Colonic mucosa (tissue), 4 donors: ENCODE results near the gene ADARB2. TPM values are rescaled to one million over a fixed set of nuclear protein-coding genes. Genes with fewer than 3 reads are reported as not detected.

Experiments used
- DNase-seq: peaks from one replicate; pipeline ENCODE4 v3.0.0-alpha.2; 2020
- H3K27ac ChIP-seq: fragments of 200-600 bp; one replicate; pipeline ENCODE4 v1.8.0; 2021
- H3K27me3 ChIP-seq: fragments of 200-600 bp; one replicate; pipeline ENCODE4 v1.8.0; 2021
- H3K36me3 ChIP-seq: fragments of 200-600 bp; one replicate; pipeline ENCODE4 v1.8.0; 2021
- H3K4me1 ChIP-seq: fragments of 200-600 bp; one replicate; pipeline ENCODE4 v1.8.0; 2021; ENCODE audit warnings: mild to moderate bottlenecking
- H3K4me3 ChIP-seq: fragments of 200-600 bp; one replicate; pipeline ENCODE4 v1.8.0; 2021
- H3K9ac ChIP-seq, 2 donors: one replicate each; pipeline ENCODE4 v1.7.0; 2013; ENCODE audit warnings: control low read depth in 2 of 2, low read depth in 2 of 2, low read length in 2 of 2
- H3K9me3 ChIP-seq: fragments of 200-600 bp; one replicate; pipeline ENCODE4 v1.8.0; 2021
- intact Hi-C: fragments of 100-400 bp; cut with DNase I; formaldehyde crosslinking; loops from one replicate; pipeline ENCODE4 v1.14.1; 2022
- total RNA-seq, 2 donors: library from RNA; stranded (reverse); fragmentation: NEBNext Ultra II Directional in 1 of 2; extraction: Animal tissue kit (Norgen Biotek cat#: 25700) in 1 of 2; gene quantifications; one replicate each; pipeline ENCODE4 v1.2.1, GENCODE V29; 2021
- TF ChIP-seq, protein P1 (sequence below): fragments of 200-600 bp; IDR thresholded peaks from one replicate; pipeline ENCODE4 v1.8.0; 2022; ENCODE audit warnings: antibody characterized with exemption, mild to moderate bottlenecking
- donor health status: healthy.
- donor health status: DM: no; HTN: no; CAD: no.
- donor health status: DM: no; HTN: no; CAD: no.

ADARB2 gene
- total RNA-seq, 2 donors from 2014 or later, result 0.19 TPM; not detected in 1

DNA sequence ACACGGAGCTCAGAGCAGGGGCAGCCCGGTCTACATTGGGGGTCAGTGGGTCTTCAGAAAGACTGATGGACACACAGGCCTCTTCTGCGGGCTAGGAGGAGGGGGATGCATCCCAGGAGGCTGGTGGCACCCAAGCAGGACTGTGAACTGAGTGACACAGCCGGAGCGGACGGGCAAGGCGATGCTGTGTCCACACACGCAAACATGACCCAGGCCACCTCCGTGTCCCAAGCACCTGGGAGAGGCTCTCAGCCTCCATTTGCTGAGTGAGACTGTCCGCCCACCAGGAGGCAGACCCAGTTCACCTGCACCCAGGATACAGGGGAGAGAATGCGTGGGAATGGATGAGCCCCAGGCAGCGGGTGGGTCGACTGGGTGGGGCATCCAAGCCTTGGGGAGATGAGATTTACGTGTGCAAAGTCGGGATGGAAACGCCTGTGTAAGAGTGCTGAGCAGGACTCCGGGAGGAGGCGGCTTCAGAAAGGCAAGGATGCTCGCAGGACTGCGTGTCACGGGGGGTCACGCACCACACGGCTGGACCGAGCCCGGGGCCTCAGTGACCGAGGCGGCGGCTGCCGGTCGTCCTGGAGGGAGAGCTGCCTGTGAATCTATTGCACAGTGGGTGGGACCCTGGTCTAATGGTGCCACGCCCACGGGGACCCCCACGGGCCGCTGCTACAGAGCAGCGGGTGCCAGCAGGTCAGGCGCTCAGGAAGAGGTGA lies 262.8 kb downstream of the ADARB2 start:
- no peak for DNase-seq
- TF ChIP-seq, protein P1, sequence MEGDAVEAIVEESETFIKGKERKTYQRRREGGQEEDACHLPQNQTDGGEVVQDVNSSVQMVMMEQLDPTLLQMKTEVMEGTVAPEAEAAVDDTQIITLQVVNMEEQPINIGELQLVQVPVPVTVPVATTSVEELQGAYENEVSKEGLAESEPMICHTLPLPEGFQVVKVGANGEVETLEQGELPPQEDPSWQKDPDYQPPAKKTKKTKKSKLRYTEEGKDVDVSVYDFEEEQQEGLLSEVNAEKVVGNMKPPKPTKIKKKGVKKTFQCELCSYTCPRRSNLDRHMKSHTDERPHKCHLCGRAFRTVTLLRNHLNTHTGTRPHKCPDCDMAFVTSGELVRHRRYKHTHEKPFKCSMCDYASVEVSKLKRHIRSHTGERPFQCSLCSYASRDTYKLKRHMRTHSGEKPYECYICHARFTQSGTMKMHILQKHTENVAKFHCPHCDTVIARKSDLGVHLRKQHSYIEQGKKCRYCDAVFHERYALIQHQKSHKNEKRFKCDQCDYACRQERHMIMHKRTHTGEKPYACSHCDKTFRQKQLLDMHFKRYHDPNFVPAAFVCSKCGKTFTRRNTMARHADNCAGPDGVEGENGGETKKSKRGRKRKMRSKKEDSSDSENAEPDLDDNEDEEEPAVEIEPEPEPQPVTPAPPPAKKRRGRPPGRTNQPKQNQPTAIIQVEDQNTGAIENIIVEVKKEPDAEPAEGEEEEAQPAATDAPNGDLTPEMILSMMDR, result no peak
- intact Hi-C loops, result no loop called here

DNA sequence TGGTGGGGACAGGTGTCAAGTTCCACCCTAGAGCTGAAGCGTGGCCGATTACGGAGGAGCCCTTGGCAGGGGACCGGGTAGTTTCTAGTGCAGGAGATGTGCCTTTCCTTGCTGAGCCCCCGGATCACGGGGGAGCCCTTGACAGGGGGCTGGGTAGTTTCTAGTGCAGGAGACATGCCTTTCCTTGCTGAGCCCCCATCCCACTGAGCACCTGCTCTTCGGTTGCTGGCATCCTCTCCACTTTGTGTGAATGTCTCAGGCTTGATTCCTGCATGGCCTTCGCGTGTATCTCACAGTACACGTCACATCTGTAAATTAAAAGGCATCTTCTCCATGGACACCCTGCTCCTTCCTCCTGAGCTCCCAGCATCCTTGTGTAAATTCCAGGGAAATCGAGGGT lies 263.5 kb downstream of the ADARB2 start:
- TF ChIP-seq, protein P1, result no peak
- intact Hi-C loops, result no loop called here
- H3K4me1 ChIP-seq, result no peaks in the 10 kb centered on the region
- no peaks in the 10 kb centered on the region for H3K9me3 ChIP-seq
- no peak overlapping the region for H3K27ac ChIP-seq
- H3K9ac ChIP-seq, result no peak overlapping the region
- H3K4me3 ChIP-seq, result no peak overlapping the region
- DNase-seq, result no peak
- no peaks in the 10 kb centered on the region for H3K36me3 ChIP-seq
- H3K27me3 ChIP-seq, result no peaks in the 10 kb centered on the region

More for the DNA sequence above, 262.8 kb downstream of the ADARB2 start:
- Histone ChIP-seq H3K4me3 (no peak overlapping the region), H3K27ac (no peak overlapping the region), H3K4me1 (no peaks in the 10 kb centered on the region), H3K27me3 (no peaks in the 10 kb centered on the region), H3K9me3 (no peaks in the 10 kb centered on the region), H3K36me3 (no peaks in the 10 kb centered on the region), H3K9ac (no peak overlapping the region)

DNA sequence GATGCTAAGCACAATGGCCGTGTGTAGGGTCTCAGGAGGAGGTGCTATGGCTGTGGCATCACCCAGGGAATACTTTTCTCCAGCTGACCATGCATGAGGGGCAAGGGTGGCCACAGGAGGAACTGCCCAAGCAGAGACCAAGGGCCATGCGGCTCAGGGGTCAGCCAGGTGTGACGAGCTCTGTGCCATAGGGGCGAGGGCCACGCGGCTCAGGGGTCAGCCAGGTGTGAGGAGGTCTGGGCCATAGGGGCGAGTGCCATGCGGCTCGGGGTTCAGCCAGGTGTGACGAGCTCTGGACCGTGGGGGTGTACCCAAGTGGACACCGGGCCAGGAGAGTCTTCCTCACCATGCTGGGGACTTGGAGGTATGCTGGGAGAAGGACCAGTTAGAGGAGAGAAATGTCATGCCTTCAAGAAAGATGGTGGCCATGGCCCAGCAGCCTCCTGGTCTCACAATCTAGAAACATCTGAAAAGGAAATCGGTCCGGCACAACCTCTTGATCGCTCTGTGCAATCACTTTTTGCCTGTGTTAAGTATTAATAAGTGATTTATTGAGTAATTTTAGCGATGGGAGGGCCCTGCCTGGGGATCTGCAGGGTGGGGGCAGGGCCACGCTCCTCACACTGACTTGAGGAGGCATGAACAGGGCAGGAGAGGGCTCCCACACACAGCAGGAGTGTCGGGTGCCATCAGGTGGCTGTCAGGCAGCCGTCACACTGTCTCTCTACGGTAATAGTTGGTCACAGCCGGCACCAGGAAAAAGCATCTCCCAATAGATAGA lies 265.0 kb downstream of the ADARB2 start:
- no peak overlapping the region for H3K4me3 ChIP-seq
- H3K4me1 ChIP-seq, result no peaks in the 10 kb centered on the region
- no peaks in the 10 kb centered on the region for H3K36me3 ChIP-seq
- H3K27ac ChIP-seq, result no peak overlapping the region
- no peak overlapping the region for H3K9ac ChIP-seq
- TF ChIP-seq, protein P1, result no peak
- H3K27me3 ChIP-seq, result no peaks in the 10 kb centered on the region
- no peak for DNase-seq
- intact Hi-C loops, result no loop called here
- no peaks in the 10 kb centered on the region for H3K9me3 ChIP-seq

DNA sequence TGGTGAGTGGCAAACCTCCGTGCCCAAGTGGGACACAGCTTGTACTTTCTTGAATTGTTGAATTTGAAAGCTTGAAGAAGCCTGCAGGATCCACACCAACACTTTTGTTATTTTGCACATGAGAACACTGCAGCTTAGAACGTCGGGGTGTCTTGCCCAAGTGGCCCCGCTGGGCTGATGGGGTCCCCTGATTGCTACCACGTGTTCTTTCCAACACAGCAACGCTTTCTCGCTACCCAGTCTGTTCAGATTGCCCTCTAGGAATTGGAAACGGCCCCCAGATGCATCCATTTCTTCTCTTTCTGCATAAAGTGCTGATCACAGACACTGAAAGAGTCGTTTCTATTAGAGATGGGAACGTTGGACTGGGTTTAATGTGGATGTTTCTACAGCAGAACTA lies 268.5 kb downstream of the ADARB2 start:
- no peak overlapping the region for H3K9ac ChIP-seq
- H3K4me1 ChIP-seq, result no peaks in the 10 kb centered on the region
- intact Hi-C loops, result no loop called here
- H3K36me3 ChIP-seq, result no peaks in the 10 kb centered on the region
- H3K9me3 ChIP-seq, result no peaks in the 10 kb centered on the region
- no peak for DNase-seq
- no peaks in the 10 kb centered on the region for H3K27me3 ChIP-seq
- TF ChIP-seq, protein P1, result no peak
- H3K27ac ChIP-seq, result no peak overlapping the region
- H3K4me3 ChIP-seq, result no peak overlapping the region

DNA sequence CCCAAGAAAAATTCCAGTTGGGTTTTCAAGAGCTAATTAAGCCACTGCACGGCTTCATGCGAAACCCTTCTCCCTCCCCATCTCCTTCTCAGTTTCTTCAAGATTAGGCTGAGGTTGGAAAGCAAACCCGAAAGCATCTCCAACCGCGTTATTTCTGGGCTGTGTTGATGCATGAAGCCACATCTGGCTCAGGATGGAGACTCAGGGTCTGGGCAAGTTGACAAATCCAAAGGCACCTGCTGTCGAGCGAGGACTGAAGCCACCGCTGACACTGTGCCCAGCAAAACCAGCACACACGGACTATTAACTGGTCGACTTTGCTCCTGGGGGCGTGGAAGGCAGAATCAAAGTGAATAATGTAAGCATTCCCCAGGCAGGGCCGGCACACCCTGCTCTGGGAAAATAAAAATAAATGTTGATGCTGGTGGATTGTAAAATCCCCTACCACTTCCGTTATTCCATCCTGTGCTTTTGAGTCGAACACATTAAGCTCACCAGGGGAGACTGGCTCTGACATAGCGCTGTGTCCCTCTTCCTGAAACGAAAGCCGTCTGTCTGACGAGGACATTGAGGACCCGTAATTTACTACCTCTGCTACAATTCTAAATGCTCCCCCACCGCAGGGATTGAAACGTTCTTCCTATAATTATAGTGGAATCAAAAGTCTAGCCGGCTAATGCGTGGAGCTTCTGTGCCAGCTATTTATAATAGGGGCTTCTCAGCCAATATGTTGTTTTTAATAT lies 269.8 kb downstream of the ADARB2 start:
- Histone ChIP-seq H3K9me3 (no peaks in the 10 kb centered on the region), H3K27me3 (no peaks in the 10 kb centered on the region), H3K4me1 (no peaks in the 10 kb centered on the region), H3K9ac (no peak overlapping the region), H3K4me3 (no peak overlapping the region), H3K36me3 (no peaks in the 10 kb centered on the region), H3K27ac (no peak overlapping the region)
- TF ChIP-seq, protein P1, result no peak
- intact Hi-C loops, result no loop called here
- no peak for DNase-seq
